M059J (cell line): ENCODE measurements around the gene CT83. TPM values are rescaled to one million over a fixed set of nuclear protein-coding genes. Genes with fewer than 3 reads are reported as not detected.
A peak's percentile ranks its signal among the peaks of the same experiment; 100 is the strongest.

Source experiments
- DNase-seq: peaks from one replicate; pipeline ENCODE4 v3.0.0-alpha.2; 2012; ENCODE audit warnings: low read depth
- total RNA-seq: library from RNA; depleted of rRNA; stranded (reverse); fragments of >200 nt; shearing (Covaris generic); gene quantifications from 2 replicates; pipeline ENCODE4 v1.2.3, GENCODE V29; 2014; rRNA removed

The CT83 gene, protein sequence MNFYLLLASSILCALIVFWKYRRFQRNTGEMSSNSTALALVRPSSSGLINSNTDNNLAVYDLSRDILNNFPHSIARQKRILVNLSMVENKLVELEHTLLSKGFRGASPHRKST
- not detected in 2 replicates for total RNA-seq

GRCh38 chrX:116462822-116463221, at the start of gene CT83:
CT83 (minus strand) TSS chrX:116462976; CDS start chrX:116462856, 120 bp downstream.
- DNase-seq = no peak

DNA sequence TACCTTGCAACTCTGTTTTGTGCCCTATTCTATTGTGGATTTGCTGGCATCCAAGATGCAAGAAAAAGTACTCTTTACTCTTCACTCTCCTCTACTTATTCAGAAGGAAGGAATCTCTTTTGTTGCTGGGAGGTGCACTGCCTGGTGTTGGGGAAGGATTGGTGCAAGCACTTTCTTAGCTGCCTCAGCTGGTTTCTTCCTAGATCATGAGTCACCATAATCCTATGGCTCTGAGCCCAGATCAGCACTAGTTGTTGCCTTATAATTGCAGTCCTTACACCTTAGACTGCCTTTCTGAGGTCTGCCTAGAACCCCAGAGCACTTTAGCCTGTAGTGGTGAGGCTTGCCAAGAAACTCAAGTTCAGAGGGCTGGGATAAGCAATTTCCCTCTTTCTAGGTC, 37.0 kb upstream of the CT83 start:
- peak; percentile 7 for DNase-seq

GRCh38 chrX:116493271-116493670, 30.5 kb upstream of the CT83 start:
- DNase-seq = no peak

GRCh38 chrX:116490104-116490503, 27.3 kb upstream of the CT83 start:
- peak; percentile 1 for DNase-seq

- DNase-seq = no peak
Observed at GRCh38 chrX:116480059-116480458, 17.3 kb upstream of the CT83 start.

- DNase-seq = no peak
Observed at GRCh38 chrX:116449156-116449555, 13.6 kb downstream of the CT83 start.

GRCh38 chrX:116436358-116436816, 26.4 kb downstream of the CT83 start, which contains the start of gene SLC6A14:
SLC6A14 (plus strand) TSS chrX:116436606; CDS start chrX:116436710, 104 bp downstream.
- no peak for DNase-seq

GRCh38 chrX:116435597-116435996, 27.2 kb downstream of the CT83 start:
- no peak for DNase-seq

DNA sequence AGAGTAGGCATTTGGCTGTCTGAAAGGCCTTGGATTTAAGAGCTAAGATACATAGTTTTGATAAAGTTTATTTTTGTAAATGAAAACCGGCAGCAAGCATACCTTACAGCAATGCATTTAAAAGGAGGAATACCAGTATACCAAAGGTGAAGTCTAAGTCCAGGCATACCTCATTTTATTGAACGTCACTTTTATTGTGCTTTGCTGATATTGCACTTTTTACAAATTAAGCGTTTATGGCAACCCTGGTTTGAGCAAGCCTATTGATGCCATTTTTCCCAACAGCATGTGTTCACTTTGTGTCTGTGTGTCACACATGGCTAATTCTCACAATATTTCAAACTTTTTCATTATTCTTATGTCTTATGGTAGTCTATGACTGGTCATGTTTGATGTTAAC, 34.8 kb downstream of the CT83 start:
- DNase-seq = no peak

DNA sequence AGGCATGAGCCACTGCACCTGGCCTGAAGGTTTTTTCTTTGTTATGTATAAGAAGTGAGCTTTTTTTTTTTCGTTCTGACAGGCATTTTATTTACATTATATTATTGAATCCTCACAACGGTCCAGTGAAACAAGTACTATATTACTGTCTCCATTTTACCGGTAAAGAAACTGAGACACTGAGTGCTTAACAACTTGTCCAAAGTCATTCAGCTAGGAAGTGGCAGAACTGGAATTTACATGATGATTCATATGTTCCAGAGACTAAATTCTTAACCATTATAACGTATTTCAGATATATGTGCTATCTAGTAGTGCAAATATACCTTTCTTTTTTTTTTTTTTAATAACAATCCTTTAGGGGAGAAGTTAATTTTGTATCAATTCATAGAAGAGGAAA, 44.8 kb downstream of the CT83 start:
- DNase-seq = no peak

DNA sequence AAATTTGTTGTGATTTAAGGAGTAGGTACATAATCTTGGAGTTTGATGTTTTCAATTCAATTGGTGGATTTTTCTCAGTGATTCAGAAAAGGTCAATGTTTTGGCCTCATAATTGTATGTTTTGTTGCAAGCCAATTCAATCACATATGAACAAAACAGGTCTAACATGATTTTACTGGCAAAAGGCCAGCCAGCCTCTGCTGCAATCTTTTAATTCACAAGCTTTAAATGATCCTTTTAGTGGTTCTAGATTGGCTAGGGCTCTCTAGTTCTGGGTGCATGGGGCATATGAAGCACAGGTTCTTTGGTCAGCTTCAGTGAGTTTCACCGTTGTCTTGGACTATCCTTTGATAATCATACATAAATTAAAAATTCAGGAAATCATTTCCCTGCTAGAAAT, 45.6 kb downstream of the CT83 start:
- no peak for DNase-seq

GRCh38 chrX:116413273-116413672, 49.5 kb downstream of the CT83 start:
- DNase-seq = no peak

Other genes starting within 250 kb of the CT83 start
- not detected in 2 replicates for gene SLC6A14, start 26.4 kb downstream of the CT83 start, total RNA-seq